AG20443 (cell line): ENCODE measurements around the gene FOXI2.

ENCODE experiments used
- DNase-seq: peaks from one replicate; pipeline ENCODE4 v3.0.0; 2012; ENCODE audit warnings: low spot score, mixed read lengths

The FOXI2 gene

DNA sequence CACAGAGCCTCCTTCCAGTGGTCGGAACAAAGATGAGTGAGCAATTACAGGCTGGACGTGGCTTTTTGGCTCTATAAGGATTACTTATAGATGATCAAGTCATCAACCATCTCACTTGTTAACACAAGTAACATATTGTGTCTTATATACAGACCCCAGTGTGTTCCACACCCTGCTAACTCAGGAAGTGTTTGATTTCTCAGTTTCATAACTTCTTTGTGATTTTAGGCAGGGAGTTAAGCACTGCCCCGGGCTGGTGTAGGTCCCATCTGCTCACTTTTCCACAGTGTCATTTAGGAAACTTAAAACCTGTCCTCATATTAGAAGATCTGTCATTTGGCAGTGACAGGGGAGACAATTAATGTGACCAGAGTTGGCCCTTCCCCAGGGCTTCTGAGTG lies 6.2 kb downstream of the FOXI2 start:
- no peak for DNase-seq

GRCh38 chr10:127744956-127745355 lies 8.0 kb downstream of the FOXI2 start:
- no peak for DNase-seq

- no peak for DNase-seq
These were observed 8.9 kb downstream of the FOXI2 start for GRCh38 chr10:127745861-127746260.

DNA sequence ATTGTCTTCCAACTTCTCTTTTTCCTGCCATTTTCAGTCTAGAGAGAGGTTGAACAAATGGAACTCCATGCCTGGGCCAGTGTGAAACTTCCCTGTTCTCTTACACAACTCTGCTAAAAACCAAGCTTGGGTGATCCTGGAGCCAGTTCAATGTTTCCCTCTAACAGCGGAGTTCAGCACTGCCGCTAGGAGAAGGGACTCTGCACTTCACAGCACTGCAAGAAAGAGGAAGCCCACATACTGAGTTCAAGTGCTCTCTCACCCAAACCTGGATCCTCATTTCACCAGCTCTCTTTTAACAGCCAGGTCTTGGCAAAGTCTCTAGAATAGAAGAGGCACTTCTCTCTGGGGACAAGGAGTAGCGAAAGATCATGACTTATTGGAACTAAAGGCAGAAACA lies 18.8 kb downstream of the FOXI2 start:
- DNase-seq = no peak

DNA sequence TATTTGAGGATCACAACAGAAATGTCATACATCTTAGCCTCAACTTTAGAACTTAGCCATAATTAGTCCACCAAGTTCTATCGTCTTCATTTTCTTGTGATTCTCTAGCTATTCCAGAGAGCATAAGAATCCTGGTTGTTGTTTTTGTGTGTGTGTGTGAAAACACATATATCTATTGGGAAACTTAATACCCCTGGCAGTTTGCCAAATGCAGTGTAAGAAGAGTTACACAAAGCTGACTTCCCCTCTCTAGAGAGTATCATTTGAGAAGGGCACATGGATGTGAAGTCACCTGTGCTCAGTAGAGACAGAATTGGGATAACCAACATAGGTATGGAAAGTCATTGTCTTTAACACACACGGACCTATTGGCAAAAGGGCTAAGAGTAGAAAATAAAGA lies 19.3 kb downstream of the FOXI2 start:
- no peak for DNase-seq

DNA sequence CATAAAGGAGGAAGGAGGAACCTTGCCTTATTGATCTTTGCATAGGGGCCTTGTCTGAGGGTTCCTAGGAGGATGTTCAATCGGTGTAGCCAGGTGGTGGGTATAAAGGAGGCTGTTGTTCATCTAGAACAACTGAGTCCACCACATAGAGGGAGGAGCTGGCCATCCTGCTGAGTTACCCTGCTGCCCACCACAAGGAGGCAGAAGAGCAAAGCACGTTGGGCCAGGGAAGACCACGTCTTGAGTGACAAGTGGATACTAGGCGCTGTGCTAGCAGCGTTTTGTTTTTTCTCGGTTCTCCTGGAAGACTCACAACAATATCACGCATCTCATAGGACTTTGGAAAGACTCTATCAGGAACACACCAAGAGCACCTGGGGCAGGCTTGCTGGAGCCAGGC lies 20.0 kb downstream of the FOXI2 start:
- DNase-seq = no peak

DNA sequence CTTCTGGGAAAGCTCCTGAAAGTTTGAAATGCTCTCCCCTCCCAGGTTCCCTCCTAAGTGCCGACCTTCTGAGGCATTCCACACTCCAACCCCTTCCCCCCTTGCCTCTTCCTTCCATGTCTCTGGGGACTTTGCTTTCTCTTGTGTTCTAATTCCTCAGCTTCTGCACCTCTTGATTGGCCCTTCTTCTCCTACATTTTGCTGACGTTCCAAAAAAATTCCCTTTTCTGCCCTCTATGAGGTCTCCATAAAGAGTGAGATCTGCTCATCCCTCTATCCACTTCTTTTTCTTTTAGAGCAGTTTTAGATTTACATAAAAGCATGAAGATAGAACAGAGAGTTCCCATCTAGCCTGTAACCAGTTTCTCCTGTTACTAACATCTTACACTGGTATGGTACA lies 22.3 kb downstream of the FOXI2 start:
- no peak for DNase-seq

GRCh38 chr10:127762925-127763324 lies 25.9 kb downstream of the FOXI2 start:
- no peak for DNase-seq

GRCh38 chr10:127774766-127775559 lies 38.0 kb downstream of the FOXI2 start:
- DNase-seq = no peak

DNA sequence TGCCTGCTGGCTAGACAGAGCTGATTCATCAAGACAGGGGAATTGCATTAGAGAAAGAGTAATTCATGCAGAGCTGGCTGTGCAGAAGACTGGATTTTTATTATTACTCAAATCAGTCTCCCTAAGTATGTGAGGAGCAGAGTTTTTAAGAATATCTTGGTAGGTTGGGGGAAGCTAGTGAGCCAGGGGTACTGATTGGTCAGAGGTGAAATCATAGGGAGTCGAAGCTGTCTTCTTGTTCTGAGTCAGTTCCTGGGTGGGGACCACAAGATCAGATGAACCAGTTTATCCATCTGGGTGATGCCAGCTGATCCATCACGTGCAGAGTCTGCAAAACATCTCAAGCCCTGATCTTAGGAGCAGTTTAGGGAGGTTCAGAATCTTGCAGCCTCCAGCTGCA lies 39.8 kb downstream of the FOXI2 start:
- no peak for DNase-seq

DNA sequence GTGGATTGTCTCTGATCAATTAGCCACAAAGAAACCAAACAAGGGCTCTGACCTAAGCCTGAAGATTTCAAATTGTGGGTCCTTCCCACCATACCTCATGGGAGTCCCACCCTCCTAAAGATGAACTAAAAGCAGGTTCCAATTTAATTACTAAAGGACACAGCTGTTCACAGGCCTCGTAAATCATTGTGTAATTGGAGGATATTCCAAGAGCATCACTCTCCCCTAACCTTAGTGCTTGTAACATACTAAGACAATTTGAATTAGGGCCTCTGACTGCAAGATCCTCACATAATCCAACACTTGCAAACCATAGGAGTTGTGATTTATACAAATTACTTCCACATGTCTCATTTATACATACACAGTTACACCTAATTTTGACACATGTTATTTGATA lies 44.4 kb downstream of the FOXI2 start:
- no peak for DNase-seq

- DNase-seq = no peak
These were observed 50.9 kb downstream of the FOXI2 start for GRCh38 chr10:127787873-127788272.

DNA sequence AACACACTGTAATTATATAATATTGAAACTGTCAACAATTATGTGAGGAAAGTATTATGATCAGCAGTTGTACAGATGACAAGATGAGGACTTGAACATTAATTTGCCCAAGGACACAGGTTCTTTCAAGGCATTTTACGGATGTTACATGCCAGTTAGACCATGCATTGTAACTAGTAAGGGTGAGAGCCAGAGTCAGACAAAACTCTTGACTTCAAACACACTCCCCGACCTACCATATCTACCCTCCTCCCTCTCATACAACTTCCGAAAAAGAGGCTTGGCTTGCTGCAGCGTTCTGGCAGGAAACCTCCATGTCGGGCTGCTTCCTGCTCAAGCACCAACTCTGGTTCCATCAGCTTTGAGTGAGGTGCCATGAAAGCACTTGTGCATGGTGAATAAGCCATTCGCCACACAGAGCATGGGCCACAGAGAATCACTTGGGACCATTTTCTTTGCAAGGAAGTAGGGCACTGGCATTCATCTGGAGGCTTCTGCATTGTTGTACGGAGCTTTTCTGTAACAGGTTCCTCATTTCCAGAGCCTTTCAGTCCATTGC lies 53.2 kb downstream of the FOXI2 start:
- DNase-seq = no peak
